ENCODE results near the gene SH3GLB1. TPM values are rescaled to one million over a fixed set of nuclear protein-coding genes. Genes with fewer than 3 reads are reported as not detected.

SH3GLB1 gene
- total RNA-seq, 1 donor from 2014 or later, result 51.9 TPM

DNA sequence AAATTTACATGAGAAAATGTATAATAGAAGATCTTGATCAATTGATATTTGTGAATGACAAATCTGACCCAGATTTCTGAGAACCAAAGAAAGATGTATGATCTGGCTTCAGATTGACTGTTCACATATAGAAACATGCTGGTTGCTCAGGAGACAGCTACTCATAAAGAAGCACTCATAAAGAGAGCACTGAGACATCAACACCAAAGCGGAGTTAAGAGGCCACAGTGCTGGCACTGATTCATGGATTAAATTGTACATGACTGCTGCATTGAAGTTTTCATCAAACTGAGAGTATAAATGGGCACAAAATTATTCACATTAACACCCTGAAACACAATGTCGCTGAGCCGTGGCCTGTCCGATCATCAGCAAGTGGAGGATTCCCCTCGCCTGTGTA, 46.2 kb downstream of the SH3GLB1 start:
- H3K27me3 Mint-ChIP-seq (ENCODE audit: low read depth), result peaks cover 5% of the 10 kb centered on the region
- H3K27ac Mint-ChIP-seq (ENCODE audit: unreplicated experiment), result no peak overlapping the region
- H3K4me3 Mint-ChIP-seq, result no peak overlapping the region

DNA sequence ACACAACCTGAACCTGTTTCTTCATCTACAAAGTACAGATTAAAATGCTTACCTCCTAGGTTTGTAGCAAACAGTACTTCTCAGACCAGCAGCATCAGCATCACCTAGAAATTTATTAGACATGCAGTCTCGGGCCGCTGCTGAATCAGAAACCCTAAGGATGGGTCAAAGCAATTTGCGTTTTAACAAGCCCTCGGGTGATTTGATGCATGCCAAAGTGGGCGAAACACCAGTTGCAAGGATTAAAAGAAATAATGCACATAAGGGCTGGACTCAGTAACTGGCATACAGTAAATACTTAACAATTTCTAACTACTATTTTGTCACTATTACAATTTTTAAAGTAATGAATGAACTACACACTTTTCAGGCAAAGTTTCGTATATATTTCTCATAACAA, 47.5 kb downstream of the SH3GLB1 start:
- Mint-ChIP-seq H3K27me3 (ENCODE audit: low read depth) (peaks cover 5% of the 10 kb centered on the region), H3K27ac (ENCODE audit: unreplicated experiment) (no peak overlapping the region), H3K4me3 (no peak overlapping the region), H3K9me3 (no peaks in the 10 kb centered on the region), H3K4me1 (no peaks in the 10 kb centered on the region), H3K36me3 (ENCODE audit: low read depth) (no peaks in the 10 kb centered on the region)
- no peak for DNase-seq (ENCODE audit: low read depth, low spot score)
- TF ChIP-seq, protein P1, sequence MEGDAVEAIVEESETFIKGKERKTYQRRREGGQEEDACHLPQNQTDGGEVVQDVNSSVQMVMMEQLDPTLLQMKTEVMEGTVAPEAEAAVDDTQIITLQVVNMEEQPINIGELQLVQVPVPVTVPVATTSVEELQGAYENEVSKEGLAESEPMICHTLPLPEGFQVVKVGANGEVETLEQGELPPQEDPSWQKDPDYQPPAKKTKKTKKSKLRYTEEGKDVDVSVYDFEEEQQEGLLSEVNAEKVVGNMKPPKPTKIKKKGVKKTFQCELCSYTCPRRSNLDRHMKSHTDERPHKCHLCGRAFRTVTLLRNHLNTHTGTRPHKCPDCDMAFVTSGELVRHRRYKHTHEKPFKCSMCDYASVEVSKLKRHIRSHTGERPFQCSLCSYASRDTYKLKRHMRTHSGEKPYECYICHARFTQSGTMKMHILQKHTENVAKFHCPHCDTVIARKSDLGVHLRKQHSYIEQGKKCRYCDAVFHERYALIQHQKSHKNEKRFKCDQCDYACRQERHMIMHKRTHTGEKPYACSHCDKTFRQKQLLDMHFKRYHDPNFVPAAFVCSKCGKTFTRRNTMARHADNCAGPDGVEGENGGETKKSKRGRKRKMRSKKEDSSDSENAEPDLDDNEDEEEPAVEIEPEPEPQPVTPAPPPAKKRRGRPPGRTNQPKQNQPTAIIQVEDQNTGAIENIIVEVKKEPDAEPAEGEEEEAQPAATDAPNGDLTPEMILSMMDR (conservative IDR thresholded peaks at IDR 0.05), result no peak

More for the DNA sequence above, 46.2 kb downstream of the SH3GLB1 start:
- Mint-ChIP-seq H3K9me3 (no peaks in the 10 kb centered on the region), H3K4me1 (no peaks in the 10 kb centered on the region), H3K36me3 (ENCODE audit: low read depth) (no peaks in the 10 kb centered on the region)
- no peak for DNase-seq (ENCODE audit: low read depth, low spot score)
- TF ChIP-seq, protein P1 (conservative IDR thresholded peaks at IDR 0.05), result no peak

DNA sequence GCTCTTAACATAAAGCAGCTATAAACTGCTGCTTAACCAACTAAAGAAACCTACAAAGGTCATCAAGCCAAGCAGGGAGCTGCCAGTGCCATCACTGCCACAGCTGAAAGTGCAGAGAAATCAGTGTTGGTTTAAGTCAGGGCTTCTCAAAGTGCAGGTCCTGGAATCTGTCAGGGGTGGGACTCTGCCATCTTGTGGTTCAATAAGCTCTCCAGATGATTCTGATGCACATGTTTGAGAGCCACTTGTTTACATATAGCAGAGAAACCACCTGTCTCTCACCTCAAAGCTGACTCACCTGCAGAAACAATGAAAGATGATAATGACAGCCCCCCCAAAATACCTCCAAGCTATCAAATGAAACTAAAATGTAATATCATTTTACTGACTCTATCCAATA, 49.3 kb downstream of the SH3GLB1 start:
- Mint-ChIP-seq H3K4me1 (no peaks in the 10 kb centered on the region), H3K4me3 (no peak overlapping the region), H3K36me3 (ENCODE audit: low read depth) (no peaks in the 10 kb centered on the region), H3K9me3 (no peaks in the 10 kb centered on the region), H3K27ac (ENCODE audit: unreplicated experiment) (no peak overlapping the region), H3K27me3 (ENCODE audit: low read depth) (peaks cover 5% of the 10 kb centered on the region)
- DNase-seq (ENCODE audit: low read depth, low spot score), result no peak
- TF ChIP-seq, protein P1 (conservative IDR thresholded peaks at IDR 0.05), result no peak

DNA sequence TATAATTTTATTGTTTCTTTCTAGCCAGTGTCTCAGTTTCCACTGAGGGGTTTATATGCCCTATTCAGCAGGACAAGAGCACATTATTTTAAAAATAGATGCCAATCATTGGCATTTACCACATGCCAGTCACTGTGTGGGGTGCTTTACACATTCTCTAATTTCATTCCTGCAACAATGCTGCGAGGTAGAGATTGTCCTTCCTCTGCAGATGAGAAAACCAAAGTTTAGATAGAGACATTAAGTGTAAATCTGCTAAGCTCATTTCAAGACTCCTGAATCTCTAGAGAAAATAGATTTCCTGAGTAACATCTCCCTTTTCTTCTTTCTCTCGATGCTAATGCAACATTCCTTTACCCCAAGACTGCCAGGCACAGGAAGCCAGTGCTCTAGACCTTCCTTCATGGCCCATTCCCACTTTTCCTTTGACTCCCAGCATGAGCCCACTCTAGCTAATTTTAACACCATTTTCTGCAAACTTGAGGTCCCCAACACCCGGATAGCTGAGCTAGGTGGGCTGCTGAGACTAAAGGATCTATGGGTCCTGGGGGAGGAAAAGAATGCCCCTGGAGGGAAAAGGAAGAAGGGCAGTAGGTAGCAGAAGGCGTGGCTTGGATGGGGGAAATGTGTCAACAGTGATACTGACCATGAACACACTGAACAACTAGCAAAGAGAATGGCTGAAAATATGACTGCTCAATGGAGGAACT, 50.0 kb downstream of the SH3GLB1 start:
- no peaks in the 10 kb centered on the region for H3K4me1 Mint-ChIP-seq
- no peak overlapping the region for H3K27ac Mint-ChIP-seq (ENCODE audit: unreplicated experiment)
- H3K4me3 Mint-ChIP-seq, result no peak overlapping the region
- no peaks in the 10 kb centered on the region for H3K36me3 Mint-ChIP-seq (ENCODE audit: low read depth)
- peaks cover 5% of the 10 kb centered on the region for H3K27me3 Mint-ChIP-seq (ENCODE audit: low read depth)
- no peak for DNase-seq (ENCODE audit: low read depth, low spot score)
- TF ChIP-seq, protein P1 (conservative IDR thresholded peaks at IDR 0.05), result no peak
- no peaks in the 10 kb centered on the region for H3K9me3 Mint-ChIP-seq

DNA sequence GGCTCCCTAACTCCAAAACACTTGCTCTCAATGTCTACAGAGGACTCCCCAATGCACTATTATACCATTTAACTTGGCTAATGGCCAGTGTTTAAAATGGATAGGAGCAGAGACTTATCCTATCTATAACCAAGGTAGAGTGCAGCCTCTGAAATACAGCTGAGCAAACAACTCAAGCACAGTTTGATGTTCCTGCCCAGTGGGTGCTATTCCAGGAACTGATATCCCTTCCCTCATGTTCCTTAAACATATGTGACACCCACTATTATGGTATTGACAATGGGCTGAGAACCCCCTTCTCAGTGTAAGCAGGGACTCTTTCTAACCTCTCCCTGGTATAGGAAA, 51.7 kb downstream of the SH3GLB1 start:
- Mint-ChIP-seq H3K36me3 (ENCODE audit: low read depth) (no peaks in the 10 kb centered on the region), H3K4me1 (no peaks in the 10 kb centered on the region), H3K4me3 (no peak overlapping the region), H3K27ac (ENCODE audit: unreplicated experiment) (no peak overlapping the region), H3K9me3 (no peaks in the 10 kb centered on the region), H3K27me3 (ENCODE audit: low read depth) (peaks cover 5% of the 10 kb centered on the region)
- TF ChIP-seq, protein P1 (conservative IDR thresholded peaks at IDR 0.05), result no peak
- no peak for DNase-seq (ENCODE audit: low read depth, low spot score)
